Globus pallidus (tissue), 1 donor: ENCODE data around the gene PCGF3.
"Not testable (repeated sequence)": the region's sequence is repeated elsewhere in the genome, so short reads cannot be mapped to it uniquely, and the experiment has no call there.

Source experiments
- DNase-seq: peaks from one replicate; pipeline ENCODE4 v3.0.0-alpha.2; 2015; ENCODE audit warnings: low spot score

Gene PCGF3

GRCh38 chr4:683247-683897, 22.3 kb upstream of the PCGF3 start:
- DNase-seq = no peak

GRCh38 chr4:683982-684622, 21.5 kb upstream of the PCGF3 start:
- DNase-seq = peak; percentile 79

DNA sequence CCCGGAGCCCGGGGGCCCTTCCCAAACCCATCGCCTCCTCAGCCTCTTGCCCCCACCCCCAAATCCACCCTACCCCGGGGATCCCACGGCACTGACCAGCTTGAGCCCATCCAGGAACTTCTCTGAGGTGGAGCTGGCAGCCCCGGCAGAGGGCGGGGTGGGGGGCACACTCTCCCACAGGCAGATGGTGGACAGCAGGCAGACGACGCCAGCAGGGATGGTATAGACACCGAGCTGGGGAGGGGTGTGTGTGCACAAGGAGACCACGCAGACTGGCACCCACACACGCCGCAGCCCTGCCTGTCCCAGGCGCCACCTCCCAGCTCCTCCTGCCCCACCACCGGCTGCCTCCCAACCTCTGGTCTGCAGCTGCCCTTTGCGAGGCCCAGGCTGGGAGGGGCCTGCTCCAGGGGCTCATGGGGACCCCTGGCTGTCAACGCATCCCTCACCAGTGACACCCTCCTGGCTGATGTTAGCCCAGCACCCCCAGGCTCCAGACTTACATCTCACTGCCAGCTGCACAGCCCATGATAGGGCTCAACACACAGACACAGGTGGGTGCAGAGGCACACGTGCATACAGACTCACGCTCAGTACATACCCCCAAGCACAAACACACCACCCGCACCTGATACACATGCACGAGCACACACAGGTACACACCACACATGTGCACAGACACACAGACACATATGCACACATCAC, 20.9 kb upstream of the PCGF3 start:
- DNase-seq = no peak

DNA sequence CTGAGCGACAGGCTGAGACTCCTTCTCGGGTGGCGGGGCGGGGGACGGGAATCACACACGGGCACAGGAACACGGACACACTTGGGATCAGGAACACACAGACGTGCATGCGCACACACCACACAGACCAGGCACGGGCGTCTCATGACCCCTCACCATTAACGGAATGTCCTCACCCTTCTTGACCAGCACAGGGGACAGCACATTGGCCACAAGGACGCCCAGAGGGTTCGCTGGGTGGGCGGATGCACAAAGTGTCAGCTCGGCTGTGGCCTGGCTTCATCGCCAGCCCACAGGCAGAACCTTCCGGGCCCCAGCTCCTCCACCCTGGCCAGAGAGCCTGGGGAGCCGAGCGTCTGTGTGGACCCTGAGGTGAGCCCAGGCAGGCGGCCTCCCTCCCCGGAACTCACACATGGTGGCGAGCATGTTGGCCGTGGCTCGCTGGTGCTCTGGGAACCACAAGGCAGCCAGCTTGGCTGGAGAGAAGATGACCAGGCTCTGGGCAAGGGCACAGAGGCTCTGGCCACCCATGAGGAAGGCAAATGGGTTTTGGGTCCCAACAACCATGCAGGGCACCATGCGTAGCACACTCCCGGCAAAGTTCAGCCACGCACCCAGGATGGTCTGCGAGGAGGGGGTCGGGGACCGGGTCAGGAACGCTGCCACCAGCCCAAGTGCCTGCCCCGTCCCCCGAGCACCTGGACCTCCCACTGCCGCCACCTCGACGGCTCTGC, 19.8 kb upstream of the PCGF3 start:
- no peak for DNase-seq

DNA sequence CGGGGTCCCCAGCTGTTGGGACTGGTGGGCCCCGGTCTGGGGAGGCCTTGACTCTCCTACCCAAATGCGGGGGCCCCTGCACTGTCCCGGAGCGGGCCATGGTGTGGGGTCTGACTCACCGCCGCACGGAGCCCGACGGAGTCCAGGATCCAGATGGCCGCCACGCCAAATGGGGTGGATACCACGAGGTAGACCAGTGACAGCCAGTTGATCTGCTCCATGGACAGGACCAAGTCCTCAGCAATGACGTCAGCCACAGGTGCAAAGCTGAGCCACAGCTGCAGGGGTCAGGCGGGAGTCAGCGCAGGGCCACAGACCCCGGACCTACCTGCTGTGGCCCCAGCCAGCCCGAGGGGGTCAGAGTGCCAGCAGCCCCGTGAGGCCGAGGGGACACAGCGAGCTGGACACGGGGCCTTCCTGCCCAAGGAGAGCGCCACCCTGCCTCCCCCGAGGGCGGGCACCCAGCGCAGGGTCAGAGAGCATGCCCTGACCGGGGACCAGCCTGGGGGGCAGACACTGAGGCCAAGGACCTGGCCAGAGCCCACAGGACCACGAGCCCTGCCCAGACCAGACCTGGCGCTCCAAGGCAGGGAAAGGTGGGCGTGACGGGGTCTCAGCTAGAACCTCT, 19.1 kb upstream of the PCGF3 start:
- no peak for DNase-seq

DNA sequence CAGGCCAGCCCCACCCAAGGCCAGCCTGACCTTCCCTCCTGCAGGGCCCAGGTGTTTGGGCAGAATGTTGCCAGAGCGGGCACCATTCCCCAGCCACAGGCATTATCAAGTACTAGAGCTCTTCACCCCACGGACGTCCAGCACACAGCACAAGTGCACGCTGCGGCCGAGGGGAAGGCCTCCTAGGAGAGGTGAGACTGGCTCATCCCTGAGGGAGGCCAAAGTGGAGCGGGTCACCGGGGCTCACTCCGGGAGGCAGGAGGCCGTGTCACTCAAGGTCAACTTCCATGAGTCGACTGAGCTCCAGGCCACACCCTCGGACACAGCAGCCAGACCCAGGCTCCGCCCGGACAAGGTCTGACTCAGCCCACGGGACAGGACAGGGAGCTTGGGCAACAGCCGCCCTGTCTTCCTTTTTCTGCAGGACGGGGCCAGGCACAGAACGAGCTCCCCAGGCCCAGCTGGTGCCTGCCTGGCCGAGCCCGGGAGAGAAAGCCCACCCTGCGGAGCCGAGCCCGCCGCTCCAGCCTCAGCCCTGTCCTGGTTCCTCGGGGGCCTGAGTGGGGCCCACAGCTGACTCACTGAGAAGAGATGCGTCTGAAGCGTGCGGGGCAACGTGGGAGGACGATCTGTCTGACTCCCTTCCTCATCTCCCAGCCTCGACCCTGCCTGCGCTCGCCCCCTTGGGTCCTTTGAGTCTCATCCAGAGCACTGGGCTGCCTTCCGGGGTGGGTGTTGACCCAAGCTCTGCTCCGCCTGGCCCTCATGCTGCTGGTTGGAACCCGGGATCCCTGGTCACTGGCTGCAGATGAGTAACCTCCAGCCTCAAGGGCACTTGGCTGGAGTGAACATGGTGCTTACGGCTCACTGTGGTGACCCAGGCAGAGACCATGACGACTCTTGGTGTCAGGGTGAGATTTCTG, 18.3 kb upstream of the PCGF3 start:
- DNase-seq = no peak

GRCh38 chr4:687971-688853, 17.4 kb upstream of the PCGF3 start:
- DNase-seq = no peak

DNA sequence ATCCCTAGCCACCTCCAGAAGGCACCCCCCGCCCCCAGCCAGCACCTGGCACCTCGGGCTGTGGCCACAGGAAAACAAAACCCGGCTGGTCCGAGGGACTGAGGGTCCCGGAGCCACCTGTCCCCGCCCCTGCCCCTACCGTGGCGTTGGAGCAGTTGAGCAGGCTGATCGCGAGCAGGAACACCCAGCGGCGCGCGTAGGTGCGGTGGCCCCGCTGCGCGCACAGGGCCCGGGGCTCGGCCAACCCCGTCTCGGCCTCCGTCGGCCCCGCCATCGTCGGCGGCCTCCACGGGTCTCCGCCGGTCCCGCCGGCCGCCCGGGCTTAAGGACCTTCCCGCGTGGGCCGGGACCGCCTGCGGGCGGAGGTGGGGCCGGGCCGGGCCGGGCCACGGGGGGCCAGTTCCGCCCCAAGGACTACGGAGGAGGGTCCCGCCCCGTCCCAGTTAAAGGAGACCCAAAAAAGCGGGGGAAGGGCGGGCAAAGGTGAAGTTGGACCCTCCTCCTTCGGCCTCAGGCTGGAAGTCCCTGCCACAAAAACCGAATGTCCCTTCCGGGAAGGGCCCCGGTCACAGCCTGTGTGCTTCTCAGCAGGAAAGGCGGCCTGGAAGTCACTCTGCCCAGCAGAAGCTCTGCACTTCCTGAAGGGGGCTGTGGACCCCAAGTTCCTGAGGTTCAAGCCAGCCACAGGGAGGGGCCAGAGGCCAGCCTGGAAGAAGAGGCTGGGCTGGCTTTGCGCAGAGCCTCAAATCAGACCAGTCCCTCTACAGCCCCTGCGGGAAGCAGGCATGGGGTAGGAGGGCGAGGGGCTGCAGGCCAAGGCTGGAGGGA, 16.6 kb upstream of the PCGF3 start, which contains the start of gene SLC49A3:
Gene SLC49A3 (minus strand): TSS at position 298 of the 828 bp plus-strand sequence. CDS start 24 bp downstream, at position 274.
- DNase-seq = no peak

DNA sequence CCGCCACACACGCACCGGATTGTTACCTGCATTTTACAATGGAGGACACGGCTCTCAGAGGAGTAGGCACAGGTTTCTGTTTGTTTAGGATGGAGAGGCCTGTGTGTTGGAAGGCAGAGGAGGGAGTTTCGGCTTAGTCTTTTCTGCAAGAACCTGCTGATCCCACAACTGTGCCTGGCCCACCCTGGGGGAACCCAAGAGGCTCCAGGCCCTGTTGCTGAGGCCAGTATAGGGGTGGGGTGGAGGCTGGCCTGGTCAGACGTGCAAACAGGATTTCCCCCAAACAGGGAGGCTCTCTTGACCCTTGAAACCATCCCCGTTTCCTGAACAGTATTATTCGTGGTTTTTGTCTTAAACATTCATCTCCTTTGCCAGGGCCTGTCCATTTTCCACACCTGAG, 15.9 kb upstream of the PCGF3 start:
- DNase-seq = no peak

GRCh38 chr4:692771-693554, 12.7 kb upstream of the PCGF3 start:
- no peak for DNase-seq

GRCh38 chr4:694341-694940, 11.2 kb upstream of the PCGF3 start:
- not testable (repeated sequence) for DNase-seq

DNA sequence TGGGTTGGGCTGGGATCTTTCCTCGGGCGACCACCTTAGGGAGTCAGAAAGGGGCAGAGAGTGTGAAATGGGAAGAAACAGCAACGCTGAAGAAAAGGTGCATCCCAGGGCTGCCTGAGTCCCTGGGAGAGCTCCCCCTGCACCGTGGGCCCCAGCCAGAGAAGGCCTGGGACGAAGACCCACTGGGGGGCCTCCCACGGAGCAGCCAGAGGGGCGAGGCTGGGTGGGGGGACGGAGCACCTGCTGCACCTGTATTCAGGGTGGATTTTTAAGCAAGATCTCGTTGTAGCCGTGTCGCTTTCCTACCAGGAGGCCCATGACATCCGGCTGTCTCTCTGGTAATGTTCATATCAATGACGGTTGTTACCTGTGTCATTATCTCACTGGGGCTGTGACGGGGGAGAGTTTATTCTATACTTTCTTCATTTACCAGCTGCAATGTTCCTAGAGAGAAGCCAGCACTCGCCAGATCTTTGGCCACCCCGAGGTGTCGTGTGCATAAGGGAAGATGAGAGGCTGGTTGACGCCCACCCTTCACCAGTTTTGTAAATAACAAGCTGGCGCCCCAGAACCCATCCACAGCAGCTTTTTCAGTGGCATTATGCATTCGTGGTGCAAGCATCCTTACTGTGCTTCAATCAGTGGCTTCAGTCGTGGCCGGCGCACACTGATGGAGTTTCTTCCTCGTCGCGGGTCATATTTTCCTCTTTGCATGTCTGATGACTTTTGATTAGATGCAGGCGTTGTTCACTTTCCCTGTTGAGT, 5.6 kb upstream of the PCGF3 start:
- DNase-seq = no peak

GRCh38 chr4:700587-701264, 4.9 kb upstream of the PCGF3 start:
- DNase-seq = no peak

GRCh38 chr4:702618-703048, 3.0 kb upstream of the PCGF3 start:
- peak; percentile 32 for DNase-seq

GRCh38 chr4:703336-704197, 2.1 kb upstream of the PCGF3 start:
- no peak for DNase-seq
